Measurements from ENCODE around the gene OSBPL10. TPM values are rescaled to one million over a fixed set of nuclear protein-coding genes. Genes with fewer than 3 reads are reported as not detected.
A peak's percentile ranks its signal among the peaks of the same experiment; 100 is the strongest.

The OSBPL10 gene
- total and polyA plus RNA-seq, 2 of the 4 experiments (the other 2 are of a cell fraction), result 9.5 to 10.1 TPM

DNA sequence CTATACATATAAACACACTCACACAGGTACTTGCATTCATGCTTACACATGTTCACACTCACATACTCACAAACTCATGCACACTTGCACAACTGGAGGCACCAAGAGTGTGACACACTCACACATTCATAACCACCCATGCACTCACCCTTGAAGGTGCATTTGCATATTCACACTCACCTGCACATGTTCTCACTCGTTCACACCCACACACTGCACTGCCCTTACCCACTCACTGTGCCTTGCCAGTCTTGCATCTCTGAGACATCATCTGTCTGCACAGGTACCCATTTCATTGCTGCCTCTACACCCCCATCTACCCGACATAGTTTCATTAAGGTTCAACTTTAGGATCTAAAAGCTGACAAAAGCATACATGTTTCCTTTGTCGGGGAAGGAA, 95.8 kb downstream of the OSBPL10 start:
- POLR2A ChIA-PET (ENCODE audit: unreplicated experiment), result no interaction called here
- peak overlapping the region; percentile 10 for H2AFZ ChIP-seq (replicated peaks; ENCODE audit: low read length, poor library complexity)
- H4K20me1 ChIP-seq (ENCODE audit: insufficient read depth, low read length), result no peaks in the 10 kb centered on the region; the same call in 1 of the 2 replicates

More for the DNA sequence above, 95.8 kb downstream of the OSBPL10 start:
- no peak overlapping the region for H3K4me3 ChIP-seq (ENCODE audit: insufficient read depth, low read depth, low read length)
- H3K79me1 ChIP-seq (ENCODE audit: low read depth in 1 of 2, low read length in 2 of 2), result peaks cover 3 to 4% of the 10 kb centered on the region in 2 experiments; a peak in 2 of 4 replicates
- intact Hi-C loops (cut with micrococcal nuclease) (no loop called here), in situ Hi-C loops (cut with MboI; ENCODE audit: low sequenced_read_pairs) (no loop called here), dilution Hi-C loops (cut with HindIII; ENCODE audit: low sequenced_read_pairs, unreplicated experiment) (no loop called here)
- no peak overlapping the region for H4K5ac ChIP-seq (ENCODE audit: low read depth, low read length)
- peaks cover under 1% of the 10 kb centered on the region; the same call in 1 of the 2 replicates for H3K4me1 ChIP-seq (ENCODE audit: control insufficient read depth, insufficient read depth, low read length)
- H2BK5ac ChIP-seq (ENCODE audit: low read depth, low read length, poor library complexity, severe bottlenecking), result no peak overlapping the region
- WGBS, 2 experiments (ENCODE audit: extremely low coverage in 2 of 2, insufficient read length in 1 of 2), result 100% methylated on average over 1 of the region's 3 CpGs; no CpG with 5 or more reads in 1 of the 2 experiments
- peaks cover 6% of the 10 kb centered on the region; the same call in 1 of the 2 replicates for H3K9me1 ChIP-seq (ENCODE audit: insufficient read depth, low read length)
- no peaks in the 10 kb centered on the region; the same call in 1 of the 2 replicates for H3K36me3 ChIP-seq (ENCODE audit: control insufficient read depth, insufficient read depth, low read length)
- H3K9ac ChIP-seq (ENCODE audit: low read depth, low read length), result no peak overlapping the region
- H3K9me3 ChIP-seq (ENCODE audit: control insufficient read depth, insufficient read depth, low read length), result no peaks in the 10 kb centered on the region; the same call in 1 of the 2 replicates
- no peak overlapping the region for H3K4me2 ChIP-seq (ENCODE audit: low read depth, low read length)
- no peak overlapping the region for H3K18ac ChIP-seq (ENCODE audit: low read depth, low read length)
- no peak overlapping the region for H4K8ac ChIP-seq (ENCODE audit: low read depth in 2 of 2, low read length in 2 of 2)
- no peak overlapping the region for H2BK20ac ChIP-seq (ENCODE audit: low read depth, low read length)
- H3K4ac ChIP-seq (ENCODE audit: low read depth, low read length), result no peak overlapping the region
- BruUV-seq (replicated peaks), result no TSS peak
- DNase-seq, result no peak
- H2BK120ac ChIP-seq (ENCODE audit: low read depth, low read length), result no peak overlapping the region
- H3K23ac ChIP-seq (ENCODE audit: low read depth, low read length), result no peak overlapping the region
- H3K27me3 ChIP-seq (ENCODE audit: control insufficient read depth, insufficient read depth, low read length), result no peaks in the 10 kb centered on the region
- no peak for TF ChIP-seq RCOR1 (IDR thresholded peaks at IDR 0.05; ENCODE audit: insufficient replicate concordance, low read length)
- no peak for TF ChIP-seq MAZ (IDR thresholded peaks at IDR 0.05; ENCODE audit: borderline replicate concordance, low read depth, low read length)
- TF ChIP-seq FOS (IDR thresholded peaks at IDR 0.05; ENCODE audit: low read depth, low read length), result no peak
- TF ChIP-seq, protein P1, sequence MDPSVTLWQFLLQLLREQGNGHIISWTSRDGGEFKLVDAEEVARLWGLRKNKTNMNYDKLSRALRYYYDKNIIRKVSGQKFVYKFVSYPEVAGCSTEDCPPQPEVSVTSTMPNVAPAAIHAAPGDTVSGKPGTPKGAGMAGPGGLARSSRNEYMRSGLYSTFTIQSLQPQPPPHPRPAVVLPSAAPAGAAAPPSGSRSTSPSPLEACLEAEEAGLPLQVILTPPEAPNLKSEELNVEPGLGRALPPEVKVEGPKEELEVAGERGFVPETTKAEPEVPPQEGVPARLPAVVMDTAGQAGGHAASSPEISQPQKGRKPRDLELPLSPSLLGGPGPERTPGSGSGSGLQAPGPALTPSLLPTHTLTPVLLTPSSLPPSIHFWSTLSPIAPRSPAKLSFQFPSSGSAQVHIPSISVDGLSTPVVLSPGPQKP (IDR thresholded peaks at IDR 0.05; ENCODE audit: borderline replicate concordance, low read depth, low read length), result no peak
- no peak for TF ChIP-seq CEBPB (IDR thresholded peaks at IDR 0.05; ENCODE audit: low read depth, low read length)
- no peak for TF ChIP-seq RFX5 (IDR thresholded peaks at IDR 0.05; ENCODE audit: low read depth, low read length)
- no peak for TF ChIP-seq BHLHE40 (IDR thresholded peaks at IDR 0.05; ENCODE audit: low read depth, low read length)
- TF ChIP-seq MAFK (IDR thresholded peaks at IDR 0.05; ENCODE audit: low read depth, low read length), result no peak
- no peak for ATAC-seq (ENCODE audit: low read depth)
- no peak overlapping the region for H3K27ac ChIP-seq (ENCODE audit: insufficient read depth, low read length)
- CTCF ChIA-PET, result no interaction called here
- no peak overlapping the region for H4K91ac ChIP-seq (ENCODE audit: insufficient read depth, low read depth, low read length)
- H3K56ac ChIP-seq (ENCODE audit: extremely low read depth, insufficient read depth, low read length), result no peak overlapping the region
- no peak overlapping the region for H3K14ac ChIP-seq (replicated peaks; ENCODE audit: low read depth, low read length)
- H2AK5ac ChIP-seq (ENCODE audit: low read depth, low read length), result no peak overlapping the region
- H2AK9ac ChIP-seq (replicated peaks; ENCODE audit: low read depth, low read length, poor library complexity), result no peak overlapping the region
- H2BK15ac ChIP-seq (ENCODE audit: low read depth, low read length), result no peak overlapping the region
